ENCODE data around the gene GRIA4.

- TF ChIP-seq GABPA (IDR thresholded peaks at IDR 0.05; ENCODE audit: low read depth) (no peak), CTCF (IDR thresholded peaks at IDR 0.05; ENCODE audit: insufficient read depth, low read length) (no peak), POLR2AphosphoS5 (IDR thresholded peaks at IDR 0.05; ENCODE audit: low read depth) (no peak), SPI1 (IDR thresholded peaks at IDR 0.05; ENCODE audit: borderline replicate concordance, low read depth) (no peak)
Observed at GRCh38 chr11:105609832-105610781, at the start of gene GRIA4.

Data from HL-60 (cell line).